RWPE2 (cell line): ENCODE data around the gene PXDN.
A peak's percentile ranks its signal among the peaks of the same experiment; 100 is the strongest.

Experiments used
- ATAC-seq: fragments of 200-7000 bp; cut with Tn5 transposase; 3 replicates; pipeline ENCODE4 v1.9.1; 2021; ENCODE audit warnings: low read depth
- DNase-seq: peaks from one replicate; pipeline ENCODE4 v3.0.0-alpha.2; 2020; ENCODE audit warnings: low spot score
- H3K27ac ChIP-seq: fragments of 450-650 bp; 2 replicates; pipeline ENCODE4 v1.5.1; 2017; ENCODE audit warnings: mild to moderate bottlenecking; ENCODE audit not compliant: poor library complexity, severe bottlenecking
- H3K27me3 ChIP-seq: fragments of 250-450 bp; sonication (Bioruptor Pico); 2 replicates; pipeline ENCODE4 v1.5.1; 2021; ENCODE audit warnings: mild to moderate bottlenecking, moderate library complexity; ENCODE audit not compliant: insufficient read depth, poor library complexity, severe bottlenecking
- H3K36me3 ChIP-seq: fragments of 250-450 bp; sonication (Bioruptor Pico); 2 replicates; pipeline ENCODE4 v1.5.1; 2020; ENCODE audit warnings: low read depth, mild to moderate bottlenecking, moderate library complexity
- H3K4me1 ChIP-seq: fragments of 250-450 bp; sonication (Bioruptor Pico); 2 replicates; pipeline ENCODE4 v1.5.1; 2021; ENCODE audit warnings: mild to moderate bottlenecking, moderate library complexity; ENCODE audit not compliant: insufficient read depth, poor library complexity, severe bottlenecking
- H3K4me3 ChIP-seq: fragments of 250-450 bp; sonication (Bioruptor Pico); 2 replicates; pipeline ENCODE4 v1.5.1; 2021; ENCODE audit warnings: mild to moderate bottlenecking, moderate library complexity; ENCODE audit not compliant: severe bottlenecking
- H3K9me3 ChIP-seq: fragments of 250-450 bp; sonication (Bioruptor Pico); 2 replicates; pipeline ENCODE4 v1.5.1; 2021; ENCODE audit warnings: mild to moderate bottlenecking, moderate library complexity; ENCODE audit not compliant: severe bottlenecking
- TF ChIP-seq, protein P1 (sequence below): fragments of 450-650 bp; IDR thresholded peaks from one replicate; pipeline ENCODE4 v1.5.1; 2017; ENCODE audit warnings: mild to moderate bottlenecking, moderate library complexity; ENCODE audit not compliant: poor library complexity, severe bottlenecking

PXDN gene

DNA sequence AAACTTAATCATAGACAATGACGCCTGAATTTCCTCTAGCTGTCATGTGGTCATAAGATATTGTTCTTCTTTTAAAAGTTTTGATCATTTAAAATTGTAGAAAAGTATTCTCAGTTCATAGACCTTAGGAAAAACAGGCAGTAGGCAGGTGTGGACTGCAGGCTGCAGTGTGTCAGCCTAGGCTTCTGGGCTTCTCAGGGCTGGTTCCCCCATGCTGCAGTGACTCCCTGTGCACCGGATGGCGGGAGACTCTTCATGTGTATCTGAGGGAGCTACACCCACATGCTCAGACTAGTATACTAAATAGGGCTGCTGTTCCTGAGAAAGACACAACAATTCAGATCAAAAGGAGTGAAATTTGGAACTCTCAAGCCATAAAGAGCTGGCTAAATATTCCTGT is 72.4 kb downstream of the PXDN start:
- ATAC-seq (no peak), DNase-seq (no peak)
- Histone ChIP-seq H3K4me3 (no peak overlapping the region), H3K4me1 (peaks cover 9% of the 10 kb centered on the region), H3K9me3 (no peaks in the 10 kb centered on the region), H3K27me3 (no peaks in the 10 kb centered on the region), H3K36me3 (peaks cover 83% of the 10 kb centered on the region), H3K27ac (no peak overlapping the region)
- TF ChIP-seq, protein P1, sequence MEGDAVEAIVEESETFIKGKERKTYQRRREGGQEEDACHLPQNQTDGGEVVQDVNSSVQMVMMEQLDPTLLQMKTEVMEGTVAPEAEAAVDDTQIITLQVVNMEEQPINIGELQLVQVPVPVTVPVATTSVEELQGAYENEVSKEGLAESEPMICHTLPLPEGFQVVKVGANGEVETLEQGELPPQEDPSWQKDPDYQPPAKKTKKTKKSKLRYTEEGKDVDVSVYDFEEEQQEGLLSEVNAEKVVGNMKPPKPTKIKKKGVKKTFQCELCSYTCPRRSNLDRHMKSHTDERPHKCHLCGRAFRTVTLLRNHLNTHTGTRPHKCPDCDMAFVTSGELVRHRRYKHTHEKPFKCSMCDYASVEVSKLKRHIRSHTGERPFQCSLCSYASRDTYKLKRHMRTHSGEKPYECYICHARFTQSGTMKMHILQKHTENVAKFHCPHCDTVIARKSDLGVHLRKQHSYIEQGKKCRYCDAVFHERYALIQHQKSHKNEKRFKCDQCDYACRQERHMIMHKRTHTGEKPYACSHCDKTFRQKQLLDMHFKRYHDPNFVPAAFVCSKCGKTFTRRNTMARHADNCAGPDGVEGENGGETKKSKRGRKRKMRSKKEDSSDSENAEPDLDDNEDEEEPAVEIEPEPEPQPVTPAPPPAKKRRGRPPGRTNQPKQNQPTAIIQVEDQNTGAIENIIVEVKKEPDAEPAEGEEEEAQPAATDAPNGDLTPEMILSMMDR: no peak

DNA sequence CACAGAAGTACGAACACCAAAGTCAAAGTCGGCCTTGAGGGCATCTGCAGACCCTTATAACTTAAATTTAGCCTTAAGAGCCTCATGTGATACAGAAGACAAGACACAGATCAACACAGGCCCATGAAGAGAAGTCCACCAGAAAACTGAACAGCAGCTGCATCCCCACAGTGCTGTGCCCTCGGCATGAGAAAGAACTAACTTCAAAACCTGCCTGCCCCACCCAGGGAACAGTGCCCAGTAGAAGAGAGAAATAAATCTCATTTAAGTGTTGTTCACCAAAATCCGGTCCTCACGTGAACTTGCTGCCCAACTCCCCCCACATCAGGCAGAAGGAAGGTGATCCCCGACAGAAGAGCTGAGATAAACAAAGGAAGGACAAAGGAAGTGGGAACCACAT is 73.7 kb downstream of the PXDN start:
- Histone ChIP-seq H3K27ac (no peak overlapping the region), H3K36me3 (peaks cover 85% of the 10 kb centered on the region), H3K4me1 (peaks cover 5% of the 10 kb centered on the region), H3K9me3 (no peaks in the 10 kb centered on the region), H3K4me3 (no peak overlapping the region), H3K27me3 (no peaks in the 10 kb centered on the region)
- TF ChIP-seq, protein P1: no peak
- DNase-seq: no peak
- ATAC-seq: no peak

DNA sequence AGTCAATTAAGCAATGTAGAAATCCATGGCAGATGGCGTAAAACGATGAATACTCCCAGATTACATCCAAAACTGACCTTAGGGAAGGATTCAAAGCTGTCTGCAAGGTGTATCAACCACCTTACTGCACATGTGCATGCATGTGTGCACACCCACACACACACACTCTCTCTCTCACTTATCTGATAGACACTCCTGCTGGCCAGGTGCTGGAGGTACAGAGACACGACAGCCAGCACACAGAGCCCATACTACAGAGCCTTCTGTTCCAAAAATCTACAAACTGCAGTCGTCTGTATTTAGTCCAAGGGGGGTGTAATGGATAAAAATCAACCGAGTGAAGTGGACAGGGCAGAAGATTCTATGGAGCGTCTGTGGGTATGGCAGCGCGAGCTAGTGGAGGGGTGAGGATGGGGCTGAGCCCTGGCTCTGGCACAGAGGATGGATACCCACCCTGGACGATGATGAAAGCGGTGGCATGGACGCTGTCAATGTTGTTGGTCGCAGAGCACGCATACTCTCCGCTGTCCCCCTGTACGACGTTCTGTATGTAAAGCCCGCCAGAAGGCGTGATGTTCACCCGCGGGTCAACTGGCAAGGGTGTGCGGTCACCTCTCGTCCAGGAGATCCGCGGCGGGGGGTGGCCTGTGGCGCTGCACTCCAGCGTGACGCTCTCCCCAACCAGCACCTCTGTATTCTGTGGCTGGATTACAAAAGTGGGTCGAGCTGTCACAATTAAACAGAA is 78.4 kb downstream of the PXDN start:
- no peaks in the 10 kb centered on the region for H3K4me1 ChIP-seq
- DNase-seq (no peak), ATAC-seq (peak; percentile 40; the same call in 1 of the 3 replicates)
- peaks cover 85% of the 10 kb centered on the region for H3K36me3 ChIP-seq
- H3K9me3 ChIP-seq: no peaks in the 10 kb centered on the region
- TF ChIP-seq, protein P1: no peak
- no peak overlapping the region for H3K27ac ChIP-seq
- no peaks in the 10 kb centered on the region for H3K27me3 ChIP-seq
- H3K4me3 ChIP-seq: no peak overlapping the region

DNA sequence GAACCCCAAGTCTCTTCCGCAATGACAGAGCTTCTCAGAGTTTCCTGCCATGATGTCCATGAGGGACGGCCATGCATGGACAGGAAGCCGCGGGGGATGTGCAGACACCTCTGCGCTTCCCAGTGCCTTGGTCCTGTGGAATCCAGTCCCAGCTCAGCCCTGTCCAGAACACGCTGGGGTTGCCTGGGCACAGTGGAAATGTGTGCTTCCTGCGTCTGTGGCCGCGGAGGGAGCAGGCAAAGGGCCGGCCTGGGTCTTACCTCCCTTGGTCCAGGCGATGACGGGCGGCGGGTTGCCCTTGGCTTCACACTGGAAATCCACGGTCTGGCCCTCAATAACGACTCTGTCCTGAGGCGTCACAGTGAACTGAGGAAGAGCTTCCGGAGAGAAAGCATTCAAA is 79.6 kb downstream of the PXDN start:
- Histone ChIP-seq H3K36me3 (peaks cover 85% of the 10 kb centered on the region), H3K4me3 (no peak overlapping the region), H3K4me1 (no peaks in the 10 kb centered on the region), H3K27ac (no peak overlapping the region), H3K9me3 (no peaks in the 10 kb centered on the region), H3K27me3 (no peaks in the 10 kb centered on the region)
- TF ChIP-seq, protein P1: no peak
- ATAC-seq (no peak), DNase-seq (peak; percentile 58)

DNA sequence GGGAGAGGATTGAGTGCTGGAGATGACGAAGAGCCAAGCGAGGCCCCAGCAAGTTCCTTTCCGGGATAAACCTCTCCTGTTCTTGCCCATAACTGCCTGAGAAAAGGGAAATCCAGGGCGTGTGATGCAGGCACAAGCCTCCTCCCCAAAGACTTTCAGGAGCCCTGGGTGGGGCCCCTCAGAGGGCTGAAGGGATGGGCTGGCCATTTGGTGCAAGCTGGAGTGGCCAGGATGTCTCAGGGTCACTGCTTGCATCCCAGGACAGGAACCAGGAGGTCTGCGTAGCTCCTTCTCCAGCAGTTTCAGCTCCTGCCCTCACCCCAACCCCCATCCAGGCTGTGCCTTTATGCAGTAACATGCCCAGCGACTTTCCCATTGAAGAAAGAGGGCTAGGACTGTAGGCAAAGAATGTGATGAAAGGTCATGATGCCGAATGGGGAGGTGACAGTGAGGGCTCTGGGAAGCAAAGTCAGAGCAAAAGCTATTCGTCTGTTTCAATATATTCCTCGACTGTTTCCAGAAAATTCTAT is 80.2 kb downstream of the PXDN start:
- no peak overlapping the region for H3K4me3 ChIP-seq
- H3K36me3 ChIP-seq: peaks cover 85% of the 10 kb centered on the region
- H3K9me3 ChIP-seq: no peaks in the 10 kb centered on the region
- H3K4me1 ChIP-seq: no peaks in the 10 kb centered on the region
- DNase-seq: no peak
- TF ChIP-seq, protein P1: no peak
- no peak overlapping the region for H3K27ac ChIP-seq
- ATAC-seq: no peak
- H3K27me3 ChIP-seq: no peaks in the 10 kb centered on the region
